H1 (cell line): ENCODE data around the gene ECEL1. TPM values are rescaled to one million over a fixed set of nuclear protein-coding genes. Genes with fewer than 3 reads are reported as not detected.

Experiments used
- CTCF ChIA-PET: fragments of 300-600 bp; sonication (Branson Sonifier 250); formaldehyde crosslinking; loops from one replicate; lab custom pipeline; 2021; ENCODE audit not compliant: partially characterized antibody; lab: Charles Lee
- POLR2A ChIA-PET: fragments of 300-600 bp; sonication (Branson Sonifier 250); formaldehyde crosslinking; loops from one replicate; lab custom pipeline; 2021; ENCODE audit warnings: inconsistent platforms; ENCODE audit not compliant: partially characterized antibody; lab: Charles Lee
- DNase-seq, 2 experiments: peaks; one replicate each; pipeline versions ENCODE4 v3.0.0 to v3.0.0-alpha.2; 2010 to 2022; ENCODE audit warnings: low spot score in 2 of 2, low read depth in 1 of 2, mixed read lengths in 1 of 2
- FAIRE-seq: peaks from 2 replicates; lab custom pipeline; 2011; peaks lifted over from hg19 to GRCh38; lab: Jason Lieb, UNC
- H2AFZ ChIP-seq: 2 replicates; pipeline ENCODE4 v1.8.1; 2012; ENCODE audit warnings: low read length, inconsistent platforms
- H2AK5ac ChIP-seq: 2 replicates; pipeline ENCODE4 v1.6.1; 2013; ENCODE audit warnings: low read depth, low read length
- H2BK120ac ChIP-seq: replicated peaks from 2 replicates; pipeline ENCODE3; 2013; ENCODE audit warnings: low read depth, low read length, inconsistent platforms
- H2BK12ac ChIP-seq: 2 replicates; pipeline ENCODE4 v1.6.1; 2013; ENCODE audit warnings: low read depth, low read length
- H2BK15ac ChIP-seq: 2 replicates; pipeline ENCODE4 v1.6.1; 2013; ENCODE audit warnings: low read length
- H2BK20ac ChIP-seq: 2 replicates; pipeline ENCODE4 v1.6.1; 2013; ENCODE audit warnings: low read length
- H2BK5ac ChIP-seq: 2 replicates; pipeline ENCODE4 v1.6.1; 2013; ENCODE audit warnings: low read depth, low read length
- H3K14ac ChIP-seq: 2 replicates; pipeline ENCODE4 v1.6.1; 2013; ENCODE audit warnings: inconsistent platforms; ENCODE audit not compliant: insufficient read length
- H3K18ac ChIP-seq: 2 replicates; pipeline ENCODE4 v1.6.1; 2013; ENCODE audit warnings: low read length; ENCODE audit errors: extremely low read depth
- H3K23ac ChIP-seq: 2 replicates; pipeline ENCODE4 v1.6.1; 2013; ENCODE audit warnings: inconsistent platforms; ENCODE audit not compliant: insufficient read length
- H3K23me2 ChIP-seq: 2 replicates; pipeline ENCODE4 v1.6.1; 2013; ENCODE audit warnings: low read depth, low read length
- H3K27ac ChIP-seq: 2 replicates; pipeline ENCODE4 v1.6.1; 2011; ENCODE audit warnings: low read depth, low read length, inconsistent platforms
- H3K27me3 ChIP-seq, 4 experiments: replicated peaks in 1 of 4; 1 replicate in 1 of 4; 2 replicates in 3 of 4; pipeline versions ENCODE4 v1.6.1 to v1.8.1; 2011 to 2013; ENCODE audit warnings: low read length in 3 of 4, mild to moderate bottlenecking in 3 of 4, inconsistent platforms in 2 of 4, mixed read lengths in 2 of 4, moderate library complexity in 1 of 4; ENCODE audit not compliant: control insufficient read depth in 3 of 4, insufficient read depth in 3 of 4; ENCODE audit errors: extremely low read depth in 1 of 4
- H3K36me3 ChIP-seq, 4 experiments: 2 replicates each; pipeline versions ENCODE4 v1.6.1 to v1.8.1; 2011 to 2013; ENCODE audit warnings: mild to moderate bottlenecking in 4 of 4, low read length in 3 of 4, moderate library complexity in 2 of 4, control low read depth in 1 of 4, inconsistent platforms in 1 of 4; ENCODE audit not compliant: insufficient read depth in 4 of 4, control insufficient read depth in 2 of 4
- H3K4ac ChIP-seq: replicated peaks from 2 replicates; pipeline ENCODE3; 2013; ENCODE audit warnings: low read length, low read depth, mixed read lengths, inconsistent platforms; ENCODE audit not compliant: insufficient read length
- H3K4me1 ChIP-seq, 4 experiments: replicated peaks in 1 of 4; 1 replicate in 1 of 4; 2 replicates in 3 of 4; pipeline versions ENCODE4 v1.6.1 to v1.8.1; 2011 to 2013; ENCODE audit warnings: low read length in 3 of 4, inconsistent platforms in 2 of 4, mixed read lengths in 1 of 4; ENCODE audit not compliant: insufficient read depth in 4 of 4, control insufficient read depth in 3 of 4
- H3K4me2 ChIP-seq, 2 experiments: 2 replicates each; pipeline versions ENCODE4 v1.6.1 to v1.8.1; 2011 to 2013; ENCODE audit warnings: low read depth in 2 of 2, low read length in 2 of 2, control low read depth in 1 of 2, inconsistent platforms in 1 of 2, mild to moderate bottlenecking in 1 of 2; ENCODE audit not compliant: insufficient read depth in 1 of 2
- H3K4me3 ChIP-seq, 4 experiments: fragments of 200-600, 300-600 bp in 1 of 4; sonication (generic), shearing (Covaris generic), sonication (Bioruptor Twin) in 1 of 4; 2 replicates each; pipeline versions ENCODE4 v1.5.1 to v1.8.1; 2011 to 2016; ENCODE audit warnings: low read length in 4 of 4, low read depth in 3 of 4, control low read depth in 2 of 4, inconsistent platforms in 2 of 4, mild to moderate bottlenecking in 2 of 4, mixed read lengths in 1 of 4, moderate library complexity in 1 of 4; ENCODE audit not compliant: insufficient read depth in 2 of 4; ENCODE audit errors: extremely low read depth in 1 of 4
- H3K56ac ChIP-seq: replicated peaks from 2 replicates; pipeline ENCODE3; 2013; ENCODE audit warnings: low read depth, mild to moderate bottlenecking, mixed read lengths, low read length, inconsistent platforms; ENCODE audit not compliant: insufficient read length
- H3K79me1 ChIP-seq: 2 replicates; pipeline ENCODE4 v1.6.1; 2013; ENCODE audit warnings: low read depth, low read length, control low read depth
- H3K79me2 ChIP-seq, 2 experiments: 2 replicates each; pipeline versions ENCODE4 v1.6.1 to v1.8.1; 2012 to 2013; ENCODE audit warnings: low read length in 2 of 2, mild to moderate bottlenecking in 2 of 2, inconsistent platforms in 1 of 2; ENCODE audit not compliant: insufficient read depth in 2 of 2, control insufficient read depth in 1 of 2
- H3K9ac ChIP-seq, 4 experiments: replicated peaks in 1 of 4; 1 replicate in 1 of 4; 2 replicates in 3 of 4; pipeline versions ENCODE4 v1.6.1 to v1.8.1; 2011 to 2013; ENCODE audit warnings: low read depth in 3 of 4, low read length in 3 of 4, control low read depth in 2 of 4, mild to moderate bottlenecking in 2 of 4, moderate library complexity in 2 of 4, inconsistent platforms in 1 of 4; ENCODE audit errors: extremely low read depth in 1 of 4
- H3K9me3 ChIP-seq, 2 experiments: 2 replicates each; pipeline versions ENCODE4 v1.6.1 to v1.8.1; 2012 to 2013; ENCODE audit warnings: mild to moderate bottlenecking in 2 of 2, moderate library complexity in 2 of 2, control low read depth in 1 of 2, inconsistent platforms in 1 of 2, low read depth in 1 of 2, low read length in 1 of 2, mixed read lengths in 1 of 2; ENCODE audit not compliant: insufficient read depth in 2 of 2
- H4K20me1 ChIP-seq, 2 experiments: replicated peaks in 1 of 2; 2 replicates each; pipeline versions ENCODE3 to v1.8.1; 2011 to 2013; ENCODE audit warnings: inconsistent platforms in 2 of 2, low read length in 2 of 2, mild to moderate bottlenecking in 1 of 2; ENCODE audit not compliant: insufficient read depth in 2 of 2, control insufficient read depth in 1 of 2
- H4K5ac ChIP-seq: 2 replicates; pipeline ENCODE4 v1.6.1; 2013; ENCODE audit warnings: low read length, low read depth, mixed read lengths, inconsistent platforms; ENCODE audit not compliant: insufficient read length
- H4K8ac ChIP-seq: 2 replicates; pipeline ENCODE4 v1.8.0; 2013; ENCODE audit warnings: mild to moderate bottlenecking, moderate library complexity, low read length, inconsistent platforms; ENCODE audit not compliant: insufficient read depth; ENCODE audit errors: extremely low read depth
- H4K91ac ChIP-seq: replicated peaks from 2 replicates; pipeline ENCODE3; 2013; ENCODE audit warnings: low read length, mixed read lengths, inconsistent platforms; ENCODE audit not compliant: insufficient read length
- ATF2 ChIP-seq: IDR thresholded peaks from 2 replicates; pipeline ENCODE4 v1.6.1; 2012; ENCODE audit warnings: low read length, inconsistent platforms
- KDM5A ChIP-seq: fragments of 200-600 bp; IDR thresholded peaks from 2 replicates; pipeline ENCODE4 v1.7.1; 2012; ENCODE audit warnings: mild to moderate bottlenecking, low read length, inconsistent platforms, mixed read lengths
- NANOG ChIP-seq: IDR thresholded peaks from 2 replicates; pipeline ENCODE4 v1.6.1; 2011; ENCODE audit warnings: low read length, low read depth, mild to moderate bottlenecking, inconsistent platforms; ENCODE audit not compliant: insufficient read depth, poor library complexity, severe bottlenecking
- RXRA ChIP-seq: IDR thresholded peaks from 2 replicates; pipeline ENCODE4 v1.6.1; 2011; ENCODE audit warnings: low read depth, mild to moderate bottlenecking, low read length, moderate library complexity; ENCODE audit not compliant: insufficient read depth
- TAF1 ChIP-seq: IDR thresholded peaks from 2 replicates; pipeline ENCODE4 v1.6.1; 2011; ENCODE audit warnings: mild to moderate bottlenecking, low read depth, low read length
- YY1 ChIP-seq: IDR thresholded peaks from 2 replicates; pipeline ENCODE4 v1.6.1; 2011; ENCODE audit warnings: low read depth, mild to moderate bottlenecking, low read length
- WGBS, 2 experiments: shearing (Covaris generic) in 1 of 2; methylation state at CpG; one replicate each; pipeline versions ENCODE4 v1.1.6 to v1.1.7; 2013 to 2015; ENCODE audit warnings: low lambda C conversion rate in 2 of 2, mixed read lengths in 2 of 2, inconsistent platforms in 1 of 2, low coverage in 1 of 2, missing lambda C conversion rate in 1 of 2; ENCODE audit not compliant: insufficient replicate concordance in 2 of 2, insufficient coverage in 1 of 2, insufficient read length in 1 of 2; ENCODE audit errors: extremely low coverage in 1 of 2, missing lambda C conversion rate in 1 of 2; 5-methylcytosine and 5-hydroxymethylcytosine counted together
- polyA plus RNA-seq, 7 experiments: library from polyadenylated mRNA; depleted of rRNA in 3 of 7; stranded (reverse) in 5 of 7; unstranded in 2 of 7; fragments of >200 nt in 5 of 7; fragments of 200-250 nt in 2 of 7; gene quantifications; 1 replicate in 5 of 7; 2 replicates in 1 of 7; 4 replicates in 1 of 7; pipeline versions ENCODE4 v1.2.1 to v1.2.3, GENCODE V29; 2011 to 2013; ENCODE audit warnings: missing spikeins in 2 of 7, mixed read lengths in 2 of 7
- total RNA-seq: library from RNA; stranded (reverse); fragmentation: NEBNext Ultra II Directional; extraction: Animal tissue kit (Norgen Biotek cat#: 25700); gene quantifications from 2 replicates; pipeline ENCODE4 v1.2.1, GENCODE V29; 2021

Gene ECEL1
- total and polyA plus RNA-seq, 2 of the 8 experiments (the other 6 are each of a cell fraction or from before 2014, with no cell fraction given), result 7.7 to 20.2 TPM

GRCh38 chr2:232494542-232494941 lies 6.9 kb upstream of the ECEL1 start:
- 90% methylated on average over 5 of the region's 5 CpGs; no CpG with 5 or more reads in 1 of the 2 experiments for WGBS, 2 experiments
- H3K27ac ChIP-seq, result no peak overlapping the region
- no peak overlapping the region for H3K4ac ChIP-seq
- H3K18ac ChIP-seq, result no peak overlapping the region
- no peak overlapping the region for H3K14ac ChIP-seq
- H3K9me3 ChIP-seq, result no peaks in the 10 kb centered on the region
- no peak overlapping the region for H2AK5ac ChIP-seq
- POLR2A ChIA-PET, result interaction anchor here (0.8 to 0.9 kb wide), 2 partner anchors 12 to 37 kb away, joined by 3 read pairs; no protein-coding TSS in a partner anchor
- peaks cover 1% of the 10 kb centered on the region; the same call in 1 of the 2 replicates for H3K23me2 ChIP-seq
- peaks cover 0 to 5% (median 1%) of the 10 kb centered on the region in 4 experiments; a peak in 3 of 7 replicates for H3K27me3 ChIP-seq
- no peak overlapping the region for H2AFZ ChIP-seq
- no peak overlapping the region for H3K4me3 ChIP-seq
- H3K4me2 ChIP-seq, result no peak overlapping the region
- H3K4me1 ChIP-seq, result peaks cover 0 to 25% (median 7%) of the 10 kb centered on the region in 4 experiments; a peak in 5 of 7 replicates
- H2BK12ac ChIP-seq, result no peak overlapping the region
- H3K9ac ChIP-seq, result no peak overlapping the region
- H3K79me2 ChIP-seq, result no peaks in the 10 kb centered on the region
- H3K36me3 ChIP-seq, result no peaks in the 10 kb centered on the region
- H2BK15ac ChIP-seq, result no peak overlapping the region
- DNase-seq, result no peak
- H3K56ac ChIP-seq, result no peak overlapping the region
- H2BK5ac ChIP-seq, result no peak overlapping the region
- no peak overlapping the region for H4K5ac ChIP-seq
- H2BK20ac ChIP-seq, result no peak overlapping the region
- H4K91ac ChIP-seq, result no peak overlapping the region
- TF ChIP-seq RXRA (no peak), NANOG (no peak), YY1 (no peak), KDM5A (no peak), ATF2 (no peak), TAF1 (no peak)
- TF ChIP-seq, all 59 proteins: peak for 0
- Histone ChIP-seq H4K8ac (no peak overlapping the region; the same call in 1 of the 2 replicates), H4K20me1 (peaks cover 0 to 1% of the 10 kb centered on the region in 2 experiments), H3K23ac (no peak overlapping the region), H3K79me1 (no peaks in the 10 kb centered on the region), H2BK120ac (no peak overlapping the region)
- FAIRE-seq, result no peak
- CTCF ChIA-PET, result interaction anchor here (0.6 to 2.4 kb wide), 19 partner anchors 9 to 159 kb away, joined by 3 to 7 read pairs (median 4); no protein-coding TSS in a partner anchor
